Measurements from ENCODE around the gene SLC1A1.

- TF ChIP-seq POLR2A (IDR thresholded peaks at IDR 0.05; ENCODE audit: low read length) (no peak), GATA1 (IDR thresholded peaks at IDR 0.05; ENCODE audit: low read depth, low read length) (no peak)
Measured at GRCh38 chr9:4503103-4503502, 12.8 kb downstream of the SLC1A1 start.

Measured in erythroblast (primary cell).